HG02852 (cell line): Measurements from ENCODE around the gene AP2M1.

Experiments used
- ATAC-seq: cut with Tn5 transposase; IDR thresholded peaks from one replicate; pipeline ENCODE4 v1.9.1; 2021; ENCODE audit warnings: mild to moderate bottlenecking, moderate library complexity; ENCODE audit not compliant: unreplicated experiment

Gene AP2M1

GRCh38 chr3:184223946-184224345, 49.3 kb downstream of the AP2M1 start:
- ATAC-seq: no peak

GRCh38 chr3:184227481-184227935, 52.9 kb downstream of the AP2M1 start:
- ATAC-seq: no peak

GRCh38 chr3:184228376-184229137, 53.9 kb downstream of the AP2M1 start:
- no peak for ATAC-seq

GRCh38 chr3:184229394-184230080, 54.9 kb downstream of the AP2M1 start, which contains the start of gene VWA5B2:
Gene VWA5B2 (plus strand): TSS chr3:184229585. CDS start chr3:184230529, 944 bp downstream.
- peak; percentile 76 for ATAC-seq

- ATAC-seq: no peak
Measured at GRCh38 chr3:184230081-184230602, 55.5 kb downstream of the AP2M1 start.

GRCh38 chr3:184230603-184231528, 56.2 kb downstream of the AP2M1 start:
- no peak for ATAC-seq

GRCh38 chr3:184231671-184232070, 57.0 kb downstream of the AP2M1 start:
- ATAC-seq: no peak

GRCh38 chr3:184233127-184233843, 58.6 kb downstream of the AP2M1 start:
- no peak for ATAC-seq
